Liver (tissue), 9 donors: ENCODE results near the gene PGM3. TPM values are rescaled to one million over a fixed set of nuclear protein-coding genes. Genes with fewer than 3 reads are reported as not detected.

Experiments
- DNase-seq: peaks from one replicate; pipeline ENCODE4 v3.0.0-alpha.2; 2017; ENCODE audit warnings: low spot score
- H3K27ac ChIP-seq, 2 donors: one replicate each; pipeline ENCODE4 v1.7.0; 2013; ENCODE audit warnings: inconsistent platforms in 2 of 2, low read length in 2 of 2, control low read depth in 1 of 2, low read depth in 1 of 2, mild to moderate bottlenecking in 1 of 2
- H3K27me3 ChIP-seq, 4 donors: one replicate each; pipeline versions ENCODE4 v1.6.1 to v1.7.0; 2013; ENCODE audit warnings: low read length in 3 of 4, inconsistent platforms in 1 of 4, mild to moderate bottlenecking in 1 of 4, moderate library complexity in 1 of 4; ENCODE audit not compliant: control insufficient read depth in 4 of 4, insufficient read depth in 4 of 4
- H3K36me3 ChIP-seq, 4 donors: one replicate each; pipeline versions ENCODE4 v1.6.1 to v1.7.0; 2013; ENCODE audit warnings: low read length in 3 of 4, mild to moderate bottlenecking in 3 of 4, low read depth in 1 of 4, moderate library complexity in 1 of 4; ENCODE audit not compliant: control insufficient read depth in 4 of 4, insufficient read depth in 3 of 4
- H3K4me1 ChIP-seq, 4 donors: one replicate each; pipeline versions ENCODE4 v1.6.1 to v1.7.0; 2013; ENCODE audit warnings: low read length in 3 of 4, mild to moderate bottlenecking in 3 of 4, moderate library complexity in 1 of 4; ENCODE audit not compliant: control insufficient read depth in 4 of 4, insufficient read depth in 4 of 4
- H3K4me3 ChIP-seq, 3 donors: one replicate each; pipeline versions ENCODE4 v1.6.1 to v1.7.0; 2013; ENCODE audit warnings: low read length in 3 of 3, control low read depth in 1 of 3, low read depth in 1 of 3, mild to moderate bottlenecking in 1 of 3
- H3K9ac ChIP-seq, 2 donors: one replicate each; pipeline ENCODE4 v1.7.0; 2013; ENCODE audit warnings: low read length in 2 of 2, mild to moderate bottlenecking in 2 of 2, moderate library complexity in 2 of 2, control low read depth in 1 of 2, low read depth in 1 of 2
- H3K9me3 ChIP-seq, 4 donors: one replicate each; pipeline versions ENCODE4 v1.6.1 to v1.7.0; 2013; ENCODE audit warnings: low read length in 3 of 4; ENCODE audit not compliant: control insufficient read depth in 4 of 4
- CTCF ChIP-seq: fragments of 150-350 bp; IDR thresholded peaks from 2 replicates; pipeline ENCODE4 v1.5.1; 2017; ENCODE audit warnings: improper control_type of control experiment, low read depth, low read length; ENCODE audit not compliant: missing input control
- EGR1 ChIP-seq, 2 donors: IDR thresholded peaks; 2 replicates each; pipeline ENCODE4 v1.6.1; 2016 to 2018; ENCODE audit warnings: antibody characterized with exemption in 2 of 2, low read depth in 2 of 2
- FOXA1 ChIP-seq: IDR thresholded peaks from 2 replicates; pipeline ENCODE4 v1.6.1; 2016; ENCODE audit warnings: antibody characterized with exemption
- GABPA ChIP-seq, 2 donors: IDR thresholded peaks in 1 of 2; conservative IDR thresholded peaks in 1 of 2; 2 replicates each; pipeline ENCODE4 v1.6.1; 2016; ENCODE audit warnings: antibody characterized with exemption in 2 of 2, mild to moderate bottlenecking in 1 of 2, moderate library complexity in 1 of 2
- JUND ChIP-seq, 2 donors: IDR thresholded peaks; 2 replicates each; pipeline ENCODE4 v1.6.1; 2016; ENCODE audit warnings: antibody characterized with exemption in 2 of 2
- MAX ChIP-seq: IDR thresholded peaks from 2 replicates; pipeline ENCODE4 v1.6.1; 2016; ENCODE audit warnings: antibody characterized with exemption
- NR2F2 ChIP-seq: IDR thresholded peaks from 2 replicates; pipeline ENCODE4 v1.6.1; 2016; ENCODE audit warnings: antibody characterized with exemption
- RAD21 ChIP-seq, 2 donors: IDR thresholded peaks; 2 replicates each; pipeline ENCODE4 v1.6.1; 2016; ENCODE audit warnings: antibody characterized with exemption in 2 of 2, mild to moderate bottlenecking in 2 of 2
- RXRA ChIP-seq, 2 donors: IDR thresholded peaks; 2 replicates each; pipeline ENCODE4 v1.6.1; 2017 to 2018; ENCODE audit warnings: antibody characterized with exemption in 2 of 2, mild to moderate bottlenecking in 1 of 2
- SP1 ChIP-seq: IDR thresholded peaks from 2 replicates; pipeline ENCODE4 v1.6.1; 2018; ENCODE audit warnings: antibody characterized with exemption, mild to moderate bottlenecking
- TAF1 ChIP-seq: conservative IDR thresholded peaks from 2 replicates; pipeline ENCODE4 v1.6.1; 2016; ENCODE audit warnings: antibody characterized with exemption, mild to moderate bottlenecking
- YY1 ChIP-seq: IDR thresholded peaks from 2 replicates; pipeline ENCODE4 v1.6.1; 2016; ENCODE audit warnings: antibody characterized with exemption, mild to moderate bottlenecking
- WGBS: extraction: QIAGEN DNeasy Blood & Tissue Kit; methylation state at CpG from one replicate; pipeline ENCODE4 v1.1.7; 2013; 5-methylcytosine and 5-hydroxymethylcytosine counted together
- polyA plus RNA-seq, 2 donors: library from polyadenylated mRNA; stranded (reverse) in 1 of 2; unstranded in 1 of 2; fragments of 200-250 nt in 1 of 2; fragments of >200 nt in 1 of 2; fragmentation: Nextera tagmentation in 1 of 2; extraction: Ambion mirVana in 1 of 2; gene quantifications; one replicate each; pipeline versions ENCODE4 v1.2.1 to v1.2.3, GENCODE V29; 2013 to 2015
- total RNA-seq, 2 donors: library from RNA; depleted of rRNA; stranded (reverse); fragments of >200 nt; gene quantifications; one replicate each; pipeline ENCODE4 v1.2.3, GENCODE V29; 2014
- TF ChIP-seq, protein P1 (sequence below): IDR thresholded peaks from 2 replicates; pipeline ENCODE4 v1.6.1; 2016; ENCODE audit warnings: antibody characterized with exemption, mild to moderate bottlenecking
- TF ChIP-seq, protein P2 (sequence below): IDR thresholded peaks from 2 replicates; pipeline ENCODE4 v1.6.1; 2016; ENCODE audit warnings: antibody characterized with exemption
- donor health status: healthy.
- donor health status: healthy.
- donor health status: healthy.
- donor health status: healthy.
- donor health status: healthy.

Gene PGM3
- total RNA-seq, result 10 to 100 TPM; 21.8 to 61.1 TPM
- polyA plus RNA-seq, result 10 to 100 TPM; 14.7 to 30.3 TPM

- peak; percentile 88 for DNase-seq
Measured at GRCh38 chr6:83192871-83193746, at the start of gene PGM3, which contains the start of gene RWDD2A. Gene PGM3, minus strand, starts transcription at chr6:83193265. Its CDS starts 2,253 bp downstream, at chr6:83191012. Gene RWDD2A, plus strand, starts transcription at chr6:83193357. Its CDS starts 1,095 bp downstream, at chr6:83194452.

GRCh38 chr6:83231146-83231545 is 38.1 kb upstream of the PGM3 start:
- Histone ChIP-seq H3K27me3 (no peaks in the 10 kb centered on the region), H3K9ac (no peak overlapping the region), H3K36me3 (peaks cover 0 to 4% (median 0%) of the 10 kb centered on the region in 4 donors), H3K4me3 (no peak overlapping the region), H3K9me3 (no peaks in the 10 kb centered on the region), H3K4me1 (no peaks in the 10 kb centered on the region), H3K27ac (no peak overlapping the region)
- DNase-seq, result no peak
- WGBS, result 92% methylated on average over 1 of the region's 1 CpG
- no peak for TF ChIP-seq FOXA1
- no peak for TF ChIP-seq YY1
- TF ChIP-seq EGR1 (IDR thresholded peaks at IDR 0.05; ENCODE audit: low read depth in 2 of 2), result no peak
- no peak for TF ChIP-seq MAX
- TF ChIP-seq NR2F2, result no peak
- TF ChIP-seq JUND (IDR thresholded peaks at IDR 0.05), result no peak
- TF ChIP-seq RXRA (IDR thresholded peaks at IDR 0.05), result no peak
- TF ChIP-seq SP1, result no peak
- TF ChIP-seq, protein P1, sequence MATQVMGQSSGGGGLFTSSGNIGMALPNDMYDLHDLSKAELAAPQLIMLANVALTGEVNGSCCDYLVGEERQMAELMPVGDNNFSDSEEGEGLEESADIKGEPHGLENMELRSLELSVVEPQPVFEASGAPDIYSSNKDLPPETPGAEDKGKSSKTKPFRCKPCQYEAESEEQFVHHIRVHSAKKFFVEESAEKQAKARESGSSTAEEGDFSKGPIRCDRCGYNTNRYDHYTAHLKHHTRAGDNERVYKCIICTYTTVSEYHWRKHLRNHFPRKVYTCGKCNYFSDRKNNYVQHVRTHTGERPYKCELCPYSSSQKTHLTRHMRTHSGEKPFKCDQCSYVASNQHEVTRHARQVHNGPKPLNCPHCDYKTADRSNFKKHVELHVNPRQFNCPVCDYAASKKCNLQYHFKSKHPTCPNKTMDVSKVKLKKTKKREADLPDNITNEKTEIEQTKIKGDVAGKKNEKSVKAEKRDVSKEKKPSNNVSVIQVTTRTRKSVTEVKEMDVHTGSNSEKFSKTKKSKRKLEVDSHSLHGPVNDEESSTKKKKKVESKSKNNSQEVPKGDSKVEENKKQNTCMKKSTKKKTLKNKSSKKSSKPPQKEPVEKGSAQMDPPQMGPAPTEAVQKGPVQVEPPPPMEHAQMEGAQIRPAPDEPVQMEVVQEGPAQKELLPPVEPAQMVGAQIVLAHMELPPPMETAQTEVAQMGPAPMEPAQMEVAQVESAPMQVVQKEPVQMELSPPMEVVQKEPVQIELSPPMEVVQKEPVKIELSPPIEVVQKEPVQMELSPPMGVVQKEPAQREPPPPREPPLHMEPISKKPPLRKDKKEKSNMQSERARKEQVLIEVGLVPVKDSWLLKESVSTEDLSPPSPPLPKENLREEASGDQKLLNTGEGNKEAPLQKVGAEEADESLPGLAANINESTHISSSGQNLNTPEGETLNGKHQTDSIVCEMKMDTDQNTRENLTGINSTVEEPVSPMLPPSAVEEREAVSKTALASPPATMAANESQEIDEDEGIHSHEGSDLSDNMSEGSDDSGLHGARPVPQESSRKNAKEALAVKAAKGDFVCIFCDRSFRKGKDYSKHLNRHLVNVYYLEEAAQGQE, result no peak
- TF ChIP-seq RAD21 (IDR thresholded peaks at IDR 0.05), result no peak

More at GRCh38 chr6:83192871-83193746, at the start of gene PGM3, which contains the start of gene RWDD2A:
- under 1% methylated on average over 88 of the region's 88 CpGs for WGBS
- Histone ChIP-seq H3K4me3 (peak within 1 kb of the TSS; percentile 93 to 99 (median 98)), H3K36me3 (peaks cover 5 to 27% (median 17%) of the 10 kb centered on the region in 4 donors), H3K27ac (peak within 1 kb of the TSS; percentile 81 to 95), H3K9me3 (no peaks in the 10 kb centered on the region), H3K4me1 (peaks cover 15 to 26% (median 19%) of the 10 kb centered on the region in 4 donors), H3K27me3 (no peaks in the 10 kb centered on the region), H3K9ac (peak within 1 kb of the TSS; percentile 82 to 94)
- no peak for TF ChIP-seq TAF1
- TF ChIP-seq CTCF, result no peak
- peak; percentile 23 for TF ChIP-seq SP1
- TF ChIP-seq, protein P2, sequence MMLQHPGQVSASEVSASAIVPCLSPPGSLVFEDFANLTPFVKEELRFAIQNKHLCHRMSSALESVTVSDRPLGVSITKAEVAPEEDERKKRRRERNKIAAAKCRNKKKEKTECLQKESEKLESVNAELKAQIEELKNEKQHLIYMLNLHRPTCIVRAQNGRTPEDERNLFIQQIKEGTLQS, result no peak
- TF ChIP-seq, protein P1, result peak; percentile 9
- no peak for TF ChIP-seq MAX
- peak in 1 of 2 donors; percentile 65 for TF ChIP-seq GABPA (IDR thresholded peaks at IDR 0.05 in 1 of 2, conservative IDR thresholded peaks at IDR 0.05 in 1 of 2)
- no peak for TF ChIP-seq RAD21 (IDR thresholded peaks at IDR 0.05)
